GM12878 (cell line): Measurements from ENCODE around the gene DYNC1I1.

Experiments used
- ATF3 ChIP-seq: IDR thresholded peaks from 2 replicates; pipeline ENCODE4 v1.6.1; 2011; ENCODE audit warnings: low read depth, mild to moderate bottlenecking, low read length, moderate library complexity, borderline replicate concordance; ENCODE audit errors: extremely low read depth
- CTCF ChIP-seq, 3 experiments: IDR thresholded peaks in 2 of 3; conservative IDR thresholded peaks in 1 of 3; 2 replicates each; pipeline ENCODE4 v1.5.1; 2011; ENCODE audit warnings: low read depth in 3 of 3, low read length in 3 of 3, mild to moderate bottlenecking in 3 of 3, control low read depth in 2 of 3, moderate library complexity in 2 of 3, inconsistent platforms in 1 of 3, mixed read lengths in 1 of 3; ENCODE audit not compliant: control insufficient read depth in 2 of 3, insufficient read depth in 1 of 3; ENCODE audit errors: extremely low read depth in 1 of 3
- SMC3 ChIP-seq: IDR thresholded peaks from 2 replicates; pipeline ENCODE4 v1.6.1; 2011; ENCODE audit warnings: low read length, improper control_type of control experiment, borderline replicate concordance
- ZZZ3 ChIP-seq: IDR thresholded peaks from 2 replicates; pipeline ENCODE4 v1.6.1; 2011; ENCODE audit warnings: low read depth; ENCODE audit not compliant: control insufficient read depth, insufficient read length

GRCh38 chr7:95814721-95815120 lies 42.4 kb downstream of the DYNC1I1 start:
- TF ChIP-seq CTCF (IDR thresholded peaks at IDR 0.05 in 2 of 3, conservative IDR thresholded peaks at IDR 0.05 in 1 of 3; ENCODE audit: control insufficient read depth in 2 of 3, extremely low read depth in 1 of 3, insufficient read depth in 1 of 3, low read depth in 3 of 3, low read length in 3 of 3) (no peak), SMC3 (no peak), ATF3 (no peak), ZZZ3 (no peak)
